BLaER1 (cell line): ENCODE measurements around the gene CD164L2.

Experiments used
- H3K27ac ChIP-seq: shearing (Covaris generic); formaldehyde crosslinking; 2 replicates; pipeline ENCODE4 v1.8.1; 2022
- H3K27me3 ChIP-seq: shearing (Covaris generic); formaldehyde crosslinking; 2 replicates; pipeline ENCODE4 v1.8.1; 2022
- H3K36me3 ChIP-seq: shearing (Covaris generic); formaldehyde crosslinking; 2 replicates; pipeline ENCODE4 v1.8.1; 2022
- H3K4me1 ChIP-seq: shearing (Covaris generic); formaldehyde crosslinking; 2 replicates; pipeline ENCODE4 v1.8.1; 2022
- H3K4me2 ChIP-seq: shearing (Covaris generic); formaldehyde crosslinking; 2 replicates; pipeline ENCODE4 v1.8.1; 2022
- H3K4me3 ChIP-seq: shearing (Covaris generic); formaldehyde crosslinking; 2 replicates; pipeline ENCODE4 v1.8.1; 2022
- H3K9ac ChIP-seq: shearing (Covaris generic); formaldehyde crosslinking; 2 replicates; pipeline ENCODE4 v1.8.1; 2022
- H3K9me3 ChIP-seq: shearing (Covaris generic); formaldehyde crosslinking; 2 replicates; pipeline ENCODE4 v1.8.1; 2022
- H4K20me1 ChIP-seq: shearing (Covaris generic); formaldehyde crosslinking; 2 replicates; pipeline ENCODE4 v1.8.1; 2022
- Cebpa-rat ChIP-seq: shearing (Covaris generic); IDR thresholded peaks from 2 replicates; pipeline ENCODE4 v1.8.1; 2022

CD164L2 gene

GRCh38 chr1:27365372-27366112 is 17.6 kb downstream of the CD164L2 start:
- Histone ChIP-seq H4K20me1 (no peaks in the 10 kb centered on the region), H3K4me3 (peak overlapping the region; percentile 76), H3K4me2 (peak overlapping the region; percentile 98), H3K9me3 (no peaks in the 10 kb centered on the region), H3K27me3 (no peaks in the 10 kb centered on the region; the same call in 1 of the 2 replicates), H3K27ac (peak overlapping the region; percentile 75), H3K9ac (peak overlapping the region; percentile 81), H3K36me3 (no peaks in the 10 kb centered on the region), H3K4me1 (peaks cover 71% of the 10 kb centered on the region)
- no peak for TF ChIP-seq Cebpa-rat

DNA sequence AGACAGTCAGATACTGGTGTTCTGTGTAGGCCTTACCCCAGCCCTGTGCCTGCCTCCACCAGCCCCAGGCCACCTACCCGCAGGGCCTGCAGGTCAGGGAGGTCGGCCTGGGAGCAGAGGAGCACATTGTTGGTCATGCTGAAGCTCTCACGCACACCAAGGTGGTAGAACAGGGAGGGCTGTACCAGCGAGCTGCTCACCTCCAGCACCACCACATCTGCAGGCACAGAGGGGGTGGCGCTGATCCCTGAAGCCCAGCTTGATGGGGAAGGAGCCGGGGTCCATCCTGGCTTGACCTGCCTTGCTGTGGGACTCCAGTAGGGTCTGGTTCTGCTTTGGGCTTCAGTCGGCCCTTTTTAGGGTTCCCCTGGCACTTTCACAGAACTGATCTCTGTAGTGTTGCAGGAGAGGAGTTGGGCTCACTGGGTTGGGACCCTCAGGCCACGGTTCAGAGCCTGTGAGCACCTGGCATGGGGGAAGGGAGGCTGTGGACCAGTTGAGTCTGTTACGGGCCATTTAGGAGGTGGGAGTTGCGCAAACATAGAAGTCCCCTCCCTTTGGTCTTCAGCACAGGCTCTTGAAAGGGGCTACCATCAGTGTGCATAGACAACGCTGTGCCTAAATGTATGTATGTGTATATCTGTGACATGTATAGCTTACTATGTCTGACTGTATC is 18.3 kb downstream of the CD164L2 start:
- peak overlapping the region; percentile 2; the same call in 1 of the 2 replicates for H3K27ac ChIP-seq
- H3K4me2 ChIP-seq = peak overlapping the region; percentile 98
- 0 out of 2 replicates have a peak overlapping the region, but pooled peaks have one; percentile 3 for H3K9ac ChIP-seq

GRCh38 chr1:27363766-27364695 is 19.1 kb downstream of the CD164L2 start:
- no peaks in the 10 kb centered on the region for H3K36me3 ChIP-seq
- H3K27ac ChIP-seq = no peak overlapping the region
- H3K27me3 ChIP-seq = peaks cover 10% of the 10 kb centered on the region; the same call in 1 of the 2 replicates
- TF ChIP-seq Cebpa-rat = no peak
- H3K4me3 ChIP-seq = no peak overlapping the region
- no peaks in the 10 kb centered on the region for H4K20me1 ChIP-seq
- H3K9me3 ChIP-seq = no peaks in the 10 kb centered on the region
- H3K4me1 ChIP-seq = peaks cover 67% of the 10 kb centered on the region
- H3K4me2 ChIP-seq = peak overlapping the region; percentile 98
- 0 out of 2 replicates have a peak overlapping the region, but pooled peaks have one; percentile 3 for H3K9ac ChIP-seq

More for the DNA sequence above, 18.3 kb downstream of the CD164L2 start:
- Histone ChIP-seq H3K36me3 (no peaks in the 10 kb centered on the region), H4K20me1 (no peaks in the 10 kb centered on the region), H3K9me3 (no peaks in the 10 kb centered on the region), H3K27me3 (peaks cover 3% of the 10 kb centered on the region; the same call in 1 of the 2 replicates), H3K4me1 (peaks cover 69% of the 10 kb centered on the region), H3K4me3 (no peak overlapping the region)
- TF ChIP-seq Cebpa-rat = peak; percentile 58; the same call in 1 of the 2 replicates

GRCh38 chr1:27361553-27361952 is 21.6 kb downstream of the CD164L2 start:
- H3K9me3 ChIP-seq = no peaks in the 10 kb centered on the region
- no peak for TF ChIP-seq Cebpa-rat
- H3K4me2 ChIP-seq = peak overlapping the region; percentile 95; the same call in 1 of the 2 replicates
- peaks cover 61% of the 10 kb centered on the region for H3K4me1 ChIP-seq
- H4K20me1 ChIP-seq = no peaks in the 10 kb centered on the region
- no peak overlapping the region for H3K9ac ChIP-seq
- H3K4me3 ChIP-seq = no peak overlapping the region
- H3K36me3 ChIP-seq = no peaks in the 10 kb centered on the region
- peaks cover 10% of the 10 kb centered on the region; the same call in 1 of the 2 replicates for H3K27me3 ChIP-seq
- H3K27ac ChIP-seq = no peak overlapping the region

GRCh38 chr1:27361044-27361402 is 22.1 kb downstream of the CD164L2 start:
- peaks cover 64% of the 10 kb centered on the region for H3K4me1 ChIP-seq

GRCh38 chr1:27360159-27361043 is 22.7 kb downstream of the CD164L2 start:
- H3K27me3 ChIP-seq = peaks cover 10% of the 10 kb centered on the region; the same call in 1 of the 2 replicates
- H3K9ac ChIP-seq = peak overlapping the region; percentile 67
- H3K36me3 ChIP-seq = peaks cover 6% of the 10 kb centered on the region; the same call in 1 of the 2 replicates
- no peaks in the 10 kb centered on the region for H4K20me1 ChIP-seq
- H3K27ac ChIP-seq = no peak overlapping the region
- no peak for TF ChIP-seq Cebpa-rat
- peak overlapping the region; percentile 95 for H3K4me2 ChIP-seq
- H3K4me1 ChIP-seq = peaks cover 70% of the 10 kb centered on the region
- peak overlapping the region; percentile 70 for H3K4me3 ChIP-seq
- no peaks in the 10 kb centered on the region for H3K9me3 ChIP-seq

More at GRCh38 chr1:27361044-27361402, 22.1 kb downstream of the CD164L2 start:
- no peak overlapping the region for H3K27ac ChIP-seq
- peak overlapping the region; percentile 95 for H3K4me2 ChIP-seq
- no peaks in the 10 kb centered on the region for H3K9me3 ChIP-seq
- no peaks in the 10 kb centered on the region for H4K20me1 ChIP-seq
- H3K27me3 ChIP-seq = peaks cover 10% of the 10 kb centered on the region; the same call in 1 of the 2 replicates
- peak overlapping the region; percentile 70 for H3K4me3 ChIP-seq
- TF ChIP-seq Cebpa-rat = no peak
- peak overlapping the region; percentile 67; the same call in 1 of the 2 replicates for H3K9ac ChIP-seq
- no peaks in the 10 kb centered on the region for H3K36me3 ChIP-seq

- 0 out of 2 replicates have a peak overlapping the region, but pooled peaks have one; percentile 3 for H3K9ac ChIP-seq
- TF ChIP-seq Cebpa-rat = no peak
- H4K20me1 ChIP-seq = no peaks in the 10 kb centered on the region
- H3K4me2 ChIP-seq = peak overlapping the region; percentile 95
- no peak overlapping the region for H3K27ac ChIP-seq
- peaks cover 9% of the 10 kb centered on the region; the same call in 1 of the 2 replicates for H3K36me3 ChIP-seq
- H3K4me1 ChIP-seq = peaks cover 65% of the 10 kb centered on the region
- H3K4me3 ChIP-seq = peak overlapping the region; percentile 70; the same call in 1 of the 2 replicates
- peaks cover 10% of the 10 kb centered on the region; the same call in 1 of the 2 replicates for H3K27me3 ChIP-seq
- H3K9me3 ChIP-seq = no peaks in the 10 kb centered on the region
These were observed 23.3 kb downstream of the CD164L2 start for GRCh38 chr1:27359822-27360158.

DNA sequence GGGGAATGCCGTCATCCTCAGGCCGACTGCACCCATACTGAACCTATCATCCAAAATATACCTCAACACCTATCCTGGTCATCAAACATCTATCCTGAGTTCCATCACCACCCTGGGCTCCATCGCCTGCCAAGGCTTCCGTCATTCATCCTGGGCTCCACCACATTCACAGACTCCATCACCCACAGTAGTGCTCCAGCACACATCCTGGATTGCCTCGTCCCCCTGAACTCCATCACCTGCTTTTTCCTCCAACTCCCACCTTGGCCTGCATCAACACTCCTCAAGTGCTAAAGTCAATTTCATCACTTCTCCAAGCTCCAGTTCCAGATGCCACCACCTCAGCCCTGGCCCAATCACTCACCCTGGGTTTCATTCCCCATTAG is 24.2 kb downstream of the CD164L2 start:
- peaks cover 9% of the 10 kb centered on the region; the same call in 1 of the 2 replicates for H3K36me3 ChIP-seq

More for the DNA sequence above, 24.2 kb downstream of the CD164L2 start:
- H3K27ac ChIP-seq = no peak overlapping the region
- H3K4me1 ChIP-seq = peaks cover 56% of the 10 kb centered on the region
- H3K27me3 ChIP-seq = peaks cover 10% of the 10 kb centered on the region; the same call in 1 of the 2 replicates
- H4K20me1 ChIP-seq = no peaks in the 10 kb centered on the region
- no peak for TF ChIP-seq Cebpa-rat
- H3K9ac ChIP-seq = no peak overlapping the region
- H3K4me3 ChIP-seq = no peak overlapping the region
- no peaks in the 10 kb centered on the region for H3K9me3 ChIP-seq
- H3K4me2 ChIP-seq = no peak overlapping the region
